RWPE2 (cell line): ENCODE measurements around the gene PTPRU.
A peak's percentile ranks its signal among the peaks of the same experiment; 100 is the strongest.

Experiments used
- ATAC-seq: fragments of 200-7000 bp; cut with Tn5 transposase; 3 replicates; pipeline ENCODE4 v1.9.1; 2021; ENCODE audit warnings: low read depth
- DNase-seq: peaks from one replicate; pipeline ENCODE4 v3.0.0-alpha.2; 2020; ENCODE audit warnings: low spot score
- H3K27ac ChIP-seq: fragments of 450-650 bp; 2 replicates; pipeline ENCODE4 v1.5.1; 2017; ENCODE audit warnings: mild to moderate bottlenecking; ENCODE audit not compliant: poor library complexity, severe bottlenecking
- H3K27me3 ChIP-seq: fragments of 250-450 bp; sonication (Bioruptor Pico); 2 replicates; pipeline ENCODE4 v1.5.1; 2021; ENCODE audit warnings: mild to moderate bottlenecking, moderate library complexity; ENCODE audit not compliant: insufficient read depth, poor library complexity, severe bottlenecking
- H3K36me3 ChIP-seq: fragments of 250-450 bp; sonication (Bioruptor Pico); 2 replicates; pipeline ENCODE4 v1.5.1; 2020; ENCODE audit warnings: low read depth, mild to moderate bottlenecking, moderate library complexity
- H3K4me1 ChIP-seq: fragments of 250-450 bp; sonication (Bioruptor Pico); 2 replicates; pipeline ENCODE4 v1.5.1; 2021; ENCODE audit warnings: mild to moderate bottlenecking, moderate library complexity; ENCODE audit not compliant: insufficient read depth, poor library complexity, severe bottlenecking
- H3K4me3 ChIP-seq: fragments of 250-450 bp; sonication (Bioruptor Pico); 2 replicates; pipeline ENCODE4 v1.5.1; 2021; ENCODE audit warnings: mild to moderate bottlenecking, moderate library complexity; ENCODE audit not compliant: severe bottlenecking
- H3K9me3 ChIP-seq: fragments of 250-450 bp; sonication (Bioruptor Pico); 2 replicates; pipeline ENCODE4 v1.5.1; 2021; ENCODE audit warnings: mild to moderate bottlenecking, moderate library complexity; ENCODE audit not compliant: severe bottlenecking
- CTCF ChIP-seq: fragments of 450-650 bp; IDR thresholded peaks from one replicate; pipeline ENCODE4 v1.5.1; 2017; ENCODE audit warnings: mild to moderate bottlenecking, moderate library complexity; ENCODE audit not compliant: poor library complexity, severe bottlenecking

Gene PTPRU

DNA sequence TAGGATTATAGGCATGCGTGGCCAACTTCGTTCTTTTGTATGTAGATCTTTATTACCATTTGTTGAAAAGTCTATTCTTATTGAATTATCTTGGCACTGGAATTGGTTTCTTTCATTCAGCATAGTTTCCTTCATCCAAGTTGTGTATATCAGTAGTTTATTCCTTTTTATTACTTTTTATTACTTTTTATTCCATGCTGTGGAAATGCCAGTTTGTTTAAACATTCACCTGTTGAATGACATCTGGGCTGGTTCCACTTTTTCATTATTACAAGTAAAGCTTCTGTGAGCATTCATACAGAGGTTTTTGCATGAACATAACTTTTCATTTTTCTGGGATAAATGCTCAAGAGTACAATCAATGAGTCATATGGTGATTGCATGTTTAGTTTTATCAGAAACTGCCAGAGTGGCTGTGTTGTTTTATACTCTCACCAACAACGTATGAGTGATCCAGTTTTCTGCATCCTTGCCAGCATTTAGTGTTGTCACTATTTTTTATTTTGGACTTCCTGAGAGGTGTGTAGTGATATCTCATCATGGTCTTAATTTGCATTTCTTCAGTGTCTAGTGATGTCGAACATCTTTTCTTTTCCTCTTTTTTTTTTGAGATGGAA, 28.6 kb downstream of the PTPRU start:
- Histone ChIP-seq H3K4me3 (no peak overlapping the region), H3K9me3 (no peaks in the 10 kb centered on the region), H3K36me3 (peaks cover 29% of the 10 kb centered on the region), H3K27me3 (no peaks in the 10 kb centered on the region), H3K27ac (no peak overlapping the region), H3K4me1 (peaks cover 2% of the 10 kb centered on the region)
- ATAC-seq (0 out of 3 replicates have a peak, but pooled peaks have one; percentile 38), DNase-seq (no peak)
- TF ChIP-seq CTCF = no peak

DNA sequence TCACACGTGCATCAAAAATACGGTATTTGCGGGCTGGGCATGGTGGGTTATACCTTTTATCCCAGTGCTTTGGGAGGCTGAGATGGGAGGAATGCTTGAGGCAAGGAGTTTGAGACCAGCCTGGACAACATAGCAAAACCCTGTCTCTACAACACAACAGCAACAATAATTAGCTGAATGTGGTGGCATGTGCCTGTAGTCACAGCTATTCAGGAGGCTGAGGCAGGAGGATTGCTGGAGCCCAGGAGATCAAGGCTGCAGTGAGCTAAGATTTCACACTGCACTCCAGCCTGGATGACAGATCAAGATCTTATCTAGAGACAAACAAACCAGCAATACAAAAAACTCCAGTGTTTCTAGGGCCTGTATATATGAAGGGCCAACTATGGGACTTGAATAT, 30.6 kb downstream of the PTPRU start:
- no peak for TF ChIP-seq CTCF
- Histone ChIP-seq H3K27ac (no peak overlapping the region), H3K27me3 (no peaks in the 10 kb centered on the region), H3K4me3 (no peak overlapping the region), H3K36me3 (peaks cover 31% of the 10 kb centered on the region), H3K4me1 (peaks cover 13% of the 10 kb centered on the region), H3K9me3 (no peaks in the 10 kb centered on the region)
- ATAC-seq = no peak
- DNase-seq = no peak

- Histone ChIP-seq H3K36me3 (peaks cover 25% of the 10 kb centered on the region), H3K4me3 (no peak overlapping the region), H3K27ac (no peak overlapping the region), H3K9me3 (no peaks in the 10 kb centered on the region), H3K27me3 (no peaks in the 10 kb centered on the region), H3K4me1 (peaks cover 19% of the 10 kb centered on the region)
- no peak for ATAC-seq
- DNase-seq = no peak
- TF ChIP-seq CTCF = no peak
Measured at GRCh38 chr1:29267321-29268070, 31.2 kb downstream of the PTPRU start.

GRCh38 chr1:29269382-29269781, 33.1 kb downstream of the PTPRU start:
- peaks cover 15% of the 10 kb centered on the region for H3K36me3 ChIP-seq
- H3K4me3 ChIP-seq = no peak overlapping the region
- DNase-seq = no peak
- H3K27me3 ChIP-seq = no peaks in the 10 kb centered on the region
- no peak overlapping the region for H3K27ac ChIP-seq
- H3K4me1 ChIP-seq = peaks cover 19% of the 10 kb centered on the region
- TF ChIP-seq CTCF = no peak
- H3K9me3 ChIP-seq = no peaks in the 10 kb centered on the region
- no peak for ATAC-seq
